H9 (cell line): ENCODE data around the gene GAL3ST1. TPM values are rescaled to one million over a fixed set of nuclear protein-coding genes. Genes with fewer than 3 reads are reported as not detected.

Source experiments
- DNase-seq: peaks from one replicate; pipeline ENCODE4 v3.0.0-alpha.2; 2017
- H2AFZ ChIP-seq: one replicate; pipeline ENCODE4 v1.6.1; 2013; ENCODE audit warnings: mild to moderate bottlenecking, low read length, control low read depth, moderate library complexity
- H2AK5ac ChIP-seq: 2 replicates; pipeline ENCODE4 v1.6.1; 2013; ENCODE audit warnings: low read length, control low read depth, mixed read lengths; ENCODE audit not compliant: insufficient read length
- H2BK120ac ChIP-seq: one replicate; pipeline ENCODE4 v1.6.1; 2013; ENCODE audit warnings: low read depth, mild to moderate bottlenecking, low read length, control low read depth, inconsistent platforms; ENCODE audit not compliant: poor library complexity, severe bottlenecking
- H2BK12ac ChIP-seq: 2 replicates; pipeline ENCODE4 v1.6.1; 2013; ENCODE audit warnings: low read length, control low read depth, mixed read lengths, low read depth; ENCODE audit not compliant: insufficient read length
- H2BK15ac ChIP-seq: 2 replicates; pipeline ENCODE4 v1.6.1; 2013; ENCODE audit warnings: low read depth, low read length, control low read depth
- H2BK20ac ChIP-seq: one replicate; pipeline ENCODE4 v1.6.1; 2013; ENCODE audit warnings: low read depth, mild to moderate bottlenecking, low read length, control low read depth, inconsistent platforms; ENCODE audit not compliant: poor library complexity, severe bottlenecking
- H2BK5ac ChIP-seq: 2 replicates; pipeline ENCODE4 v1.6.1; 2013; ENCODE audit warnings: low read length, control low read depth, mixed read lengths; ENCODE audit not compliant: insufficient read length
- H3K14ac ChIP-seq: 2 replicates; pipeline ENCODE4 v1.6.1; 2013; ENCODE audit warnings: low read length, control low read depth; ENCODE audit not compliant: insufficient read depth
- H3K18ac ChIP-seq: 2 replicates; pipeline ENCODE4 v1.6.1; 2013; ENCODE audit warnings: low read depth, mild to moderate bottlenecking, mixed read lengths, low read length, control low read depth; ENCODE audit not compliant: insufficient read length
- H3K23ac ChIP-seq: 2 replicates; pipeline ENCODE4 v1.6.1; 2013; ENCODE audit warnings: low read length, control low read depth, mixed read lengths, low read depth; ENCODE audit not compliant: insufficient read length
- H3K23me2 ChIP-seq: 2 replicates; pipeline ENCODE4 v1.6.1; 2013; ENCODE audit warnings: low read depth, mild to moderate bottlenecking, mixed read lengths, low read length, control low read depth; ENCODE audit not compliant: insufficient read length, poor library complexity, severe bottlenecking
- H3K27ac ChIP-seq: 2 replicates; pipeline ENCODE4 v1.5.1; 2013; ENCODE audit warnings: low read length, control low read depth, mixed read lengths, low read depth; ENCODE audit not compliant: insufficient read length
- H3K27me3 ChIP-seq: 2 replicates; pipeline ENCODE4 v1.6.1; 2013; ENCODE audit warnings: low read length, control low read depth, inconsistent platforms; ENCODE audit not compliant: insufficient read depth
- H3K4ac ChIP-seq: 2 replicates; pipeline ENCODE4 v1.6.1; 2013; ENCODE audit warnings: low read depth, mild to moderate bottlenecking, control low read depth, inconsistent platforms, low read length, moderate library complexity
- H3K4me1 ChIP-seq: 2 replicates; pipeline ENCODE4 v1.6.1; 2013; ENCODE audit warnings: low read length, control low read depth, inconsistent platforms; ENCODE audit not compliant: insufficient read depth
- H3K4me2 ChIP-seq: 2 replicates; pipeline ENCODE4 v1.6.1; 2013; ENCODE audit warnings: low read length, control low read depth, mixed read lengths; ENCODE audit not compliant: insufficient read length, insufficient read depth
- H3K56ac ChIP-seq: 2 replicates; pipeline ENCODE4 v1.6.1; 2013; ENCODE audit warnings: low read depth, mild to moderate bottlenecking, mixed read lengths, low read length, control low read depth; ENCODE audit not compliant: insufficient read length
- H3K79me1 ChIP-seq: 2 replicates; pipeline ENCODE4 v1.6.1; 2013; ENCODE audit warnings: low read depth, mild to moderate bottlenecking, moderate library complexity, low read length, control low read depth, inconsistent platforms; ENCODE audit not compliant: insufficient read depth, poor library complexity, severe bottlenecking
- H3K79me2 ChIP-seq: 2 replicates; pipeline ENCODE4 v1.6.1; 2013; ENCODE audit warnings: low read length, control low read depth, inconsistent platforms; ENCODE audit not compliant: insufficient read depth
- H3K9ac ChIP-seq: 2 replicates; pipeline ENCODE4 v1.6.1; 2013; ENCODE audit warnings: low read length, control low read depth, mixed read lengths; ENCODE audit not compliant: insufficient read length; ENCODE audit errors: extremely low read depth
- H3K9me3 ChIP-seq: one replicate; pipeline ENCODE4 v1.6.1; 2013; ENCODE audit warnings: low read depth, low read length, inconsistent platforms; ENCODE audit not compliant: control insufficient read depth
- H3T11ph ChIP-seq: one replicate; pipeline ENCODE4 v1.6.1; 2013; ENCODE audit warnings: mild to moderate bottlenecking, low read length, control low read depth, inconsistent platforms
- H4K20me1 ChIP-seq: one replicate; pipeline ENCODE4 v1.6.1; 2013; ENCODE audit not compliant: control insufficient read depth, insufficient read length, insufficient read depth
- H4K5ac ChIP-seq: 2 replicates; pipeline ENCODE4 v1.6.1; 2013; ENCODE audit warnings: low read depth, mild to moderate bottlenecking, mixed read lengths, low read length, control low read depth; ENCODE audit not compliant: insufficient read length
- H4K8ac ChIP-seq: replicated peaks from 2 replicates; pipeline ENCODE4 v1.6.1; 2013; ENCODE audit warnings: low read length, control low read depth, mixed read lengths, low read depth; ENCODE audit not compliant: insufficient read length
- H4K91ac ChIP-seq: 2 replicates; pipeline ENCODE4 v1.6.1; 2013; ENCODE audit warnings: low read depth, mild to moderate bottlenecking, moderate library complexity, mixed read lengths, low read length, control low read depth; ENCODE audit not compliant: insufficient read length
- H3K27ac Mint-ChIP-seq, 3 experiments: 2 replicates in 2 of 3; 3 replicates in 1 of 3; pipeline ENCODE4 v1.8.0; 2020 to 2021; ENCODE audit warnings: mixed read lengths in 3 of 3, mild to moderate bottlenecking in 1 of 3, moderate library complexity in 1 of 3
- H3K27me3 Mint-ChIP-seq: 2 replicates; pipeline ENCODE4 v1.8.0; 2021; ENCODE audit warnings: low read depth, mild to moderate bottlenecking, moderate library complexity, mixed read lengths
- H3K36me3 Mint-ChIP-seq, 3 experiments: 2 replicates in 2 of 3; 3 replicates in 1 of 3; pipeline ENCODE4 v1.8.0; 2020 to 2021; ENCODE audit warnings: low read depth in 3 of 3, mixed read lengths in 3 of 3; ENCODE audit not compliant: insufficient read depth in 1 of 3
- H3K4me1 Mint-ChIP-seq, 2 experiments: 2 replicates each; pipeline ENCODE4 v1.8.0; 2020; ENCODE audit warnings: mixed read lengths in 2 of 2
- H3K4me3 Mint-ChIP-seq, 2 experiments: 2 replicates in 1 of 2; 3 replicates in 1 of 2; pipeline ENCODE4 v1.8.0; 2020 to 2021; ENCODE audit warnings: mild to moderate bottlenecking in 2 of 2, mixed read lengths in 2 of 2, moderate library complexity in 1 of 2
- H3K9me3 Mint-ChIP-seq, 2 experiments: 2 replicates in 1 of 2; 3 replicates in 1 of 2; pipeline ENCODE4 v1.8.0; 2020; ENCODE audit warnings: mild to moderate bottlenecking in 2 of 2, mixed read lengths in 2 of 2, moderate library complexity in 1 of 2
- WGBS: extraction: QIAGEN DNeasy Blood & Tissue Kit; methylation state at CpG from one replicate; pipeline ENCODE4 v1.1.7; 2013; ENCODE audit warnings: missing lambda C conversion rate, low lambda C conversion rate, mixed read lengths; ENCODE audit not compliant: insufficient read length; ENCODE audit errors: extremely low coverage; 5-methylcytosine and 5-hydroxymethylcytosine counted together
- total RNA-seq: library from RNA; stranded (reverse); gene quantifications from 2 replicates; pipeline ENCODE4 v1.2.1, GENCODE V29; 2021
- TF ChIP-seq, protein P1 (sequence below): fragments of 200-600 bp; sonication (generic); conservative IDR thresholded peaks from 3 replicates; pipeline ENCODE4 v1.8.0; 2021; ENCODE audit warnings: antibody characterized with exemption, mild to moderate bottlenecking

GAL3ST1 gene
- total RNA-seq, 1 experiment from 2014 or later = 5.1 TPM

DNA sequence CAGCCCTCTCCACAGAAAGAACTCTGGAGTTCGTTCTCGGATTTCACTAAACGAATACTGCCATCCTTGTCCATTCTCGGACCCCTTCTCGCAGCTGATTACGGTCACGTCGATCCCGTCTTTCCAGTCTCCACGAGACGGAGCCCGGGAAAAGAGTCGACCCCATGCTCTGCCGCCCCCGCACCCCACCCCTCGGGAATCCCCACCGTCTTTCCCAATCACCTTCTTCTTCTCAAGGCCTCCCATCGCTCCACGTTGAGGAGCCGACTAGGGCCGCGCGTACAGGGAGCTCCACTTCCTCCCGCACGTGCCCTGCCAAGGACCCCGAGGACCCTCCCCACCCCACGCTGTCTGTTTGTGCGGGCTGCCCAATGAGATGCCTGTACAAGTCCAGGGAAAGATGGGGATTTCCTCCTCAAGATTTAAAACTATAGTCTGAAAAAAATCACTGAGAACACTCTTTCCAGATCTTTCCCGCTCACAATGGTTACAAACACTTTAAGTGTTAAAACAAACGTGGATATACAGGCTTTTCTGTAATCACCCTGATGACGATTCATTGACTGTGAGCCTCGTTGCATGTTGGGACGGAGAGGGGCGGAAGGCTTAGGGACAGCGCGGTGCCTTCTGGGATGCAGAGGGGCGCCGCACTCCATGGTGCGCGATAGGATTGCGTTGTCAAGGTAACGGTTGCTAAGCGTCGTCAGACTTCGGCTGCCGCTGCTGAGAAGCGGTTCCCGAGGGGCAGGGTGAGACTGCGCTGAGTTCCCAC, 17.3 kb upstream of the GAL3ST1 start, which contains the start of gene PES1:
Gene PES1 (minus strand): TSS at position 323 of the 772 bp plus-strand sequence. CDS start 77 bp downstream, at position 246.
- H3K36me3 Mint-ChIP-seq = peaks cover 17 to 30% (median 22%) of the 10 kb centered on the region in 3 experiments; a peak in 6 of 7 replicates
- H3K9me3 Mint-ChIP-seq = no peaks in the 10 kb centered on the region
- Histone ChIP-seq H3K9ac (peak within 1 kb of the TSS; percentile 89), H4K5ac (no peak within 1 kb of the TSS), H3K56ac (no peak within 1 kb of the TSS), H2AFZ (no peak within 1 kb of the TSS), H3K18ac (peak within 1 kb of the TSS; percentile 41), H4K20me1 (no peaks in the 10 kb centered on the region), H3T11ph (no peak within 1 kb of the TSS), H2BK20ac (no peak within 1 kb of the TSS), H3K4me2 (peak within 1 kb of the TSS; percentile 98), H4K91ac (no peak within 1 kb of the TSS), H2BK12ac (no peak within 1 kb of the TSS), H2AK5ac (no peak within 1 kb of the TSS), H3K27me3 (no peaks in the 10 kb centered on the region), H2BK5ac (peak within 1 kb of the TSS; percentile 17), H3K23me2 (peaks cover 5% of the 10 kb centered on the region), H3K4ac (no peak within 1 kb of the TSS), H3K27ac (no peak within 1 kb of the TSS), H3K79me2 (peaks cover 17% of the 10 kb centered on the region), H3K4me1 (no peaks in the 10 kb centered on the region), H2BK15ac (no peak within 1 kb of the TSS), H2BK120ac (no peak within 1 kb of the TSS), H3K79me1 (peaks cover 3% of the 10 kb centered on the region), H3K14ac (peak within 1 kb of the TSS; percentile 36; the same call in 1 of the 2 replicates), H3K23ac (no peak within 1 kb of the TSS), H4K8ac (no peak within 1 kb of the TSS), H3K9me3 (no peaks in the 10 kb centered on the region)
- DNase-seq = peak; percentile 98
- H3K4me1 Mint-ChIP-seq = no peaks in the 10 kb centered on the region
- H3K27ac Mint-ChIP-seq = no peak within 1 kb of the TSS
- peaks cover 21% of the 10 kb centered on the region for H3K27me3 Mint-ChIP-seq
- TF ChIP-seq, protein P1, sequence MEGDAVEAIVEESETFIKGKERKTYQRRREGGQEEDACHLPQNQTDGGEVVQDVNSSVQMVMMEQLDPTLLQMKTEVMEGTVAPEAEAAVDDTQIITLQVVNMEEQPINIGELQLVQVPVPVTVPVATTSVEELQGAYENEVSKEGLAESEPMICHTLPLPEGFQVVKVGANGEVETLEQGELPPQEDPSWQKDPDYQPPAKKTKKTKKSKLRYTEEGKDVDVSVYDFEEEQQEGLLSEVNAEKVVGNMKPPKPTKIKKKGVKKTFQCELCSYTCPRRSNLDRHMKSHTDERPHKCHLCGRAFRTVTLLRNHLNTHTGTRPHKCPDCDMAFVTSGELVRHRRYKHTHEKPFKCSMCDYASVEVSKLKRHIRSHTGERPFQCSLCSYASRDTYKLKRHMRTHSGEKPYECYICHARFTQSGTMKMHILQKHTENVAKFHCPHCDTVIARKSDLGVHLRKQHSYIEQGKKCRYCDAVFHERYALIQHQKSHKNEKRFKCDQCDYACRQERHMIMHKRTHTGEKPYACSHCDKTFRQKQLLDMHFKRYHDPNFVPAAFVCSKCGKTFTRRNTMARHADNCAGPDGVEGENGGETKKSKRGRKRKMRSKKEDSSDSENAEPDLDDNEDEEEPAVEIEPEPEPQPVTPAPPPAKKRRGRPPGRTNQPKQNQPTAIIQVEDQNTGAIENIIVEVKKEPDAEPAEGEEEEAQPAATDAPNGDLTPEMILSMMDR = no peak
- WGBS = no CpG with 5 or more reads among the region's 49 CpGs
- H3K4me3 Mint-ChIP-seq = no peak within 1 kb of the TSS
